Retinal pigment epithelial cell (primary cell): ENCODE data around the gene ELMO1.

Experiments
- DNase-seq: peaks from one replicate; pipeline ENCODE4 v3.0.0-alpha.2; 2010; ENCODE audit warnings: low read depth
- H3K4me3 ChIP-seq: 2 replicates; pipeline ENCODE4 v1.5.1; 2011; ENCODE audit warnings: mild to moderate bottlenecking, low read length, control low read depth, moderate library complexity
- TF ChIP-seq, protein P1 (sequence below): conservative IDR thresholded peaks from 2 replicates; pipeline ENCODE4 v1.5.1; 2011; ENCODE audit warnings: low read depth, low read length, control low read depth, inconsistent platforms

The ELMO1 gene

DNA sequence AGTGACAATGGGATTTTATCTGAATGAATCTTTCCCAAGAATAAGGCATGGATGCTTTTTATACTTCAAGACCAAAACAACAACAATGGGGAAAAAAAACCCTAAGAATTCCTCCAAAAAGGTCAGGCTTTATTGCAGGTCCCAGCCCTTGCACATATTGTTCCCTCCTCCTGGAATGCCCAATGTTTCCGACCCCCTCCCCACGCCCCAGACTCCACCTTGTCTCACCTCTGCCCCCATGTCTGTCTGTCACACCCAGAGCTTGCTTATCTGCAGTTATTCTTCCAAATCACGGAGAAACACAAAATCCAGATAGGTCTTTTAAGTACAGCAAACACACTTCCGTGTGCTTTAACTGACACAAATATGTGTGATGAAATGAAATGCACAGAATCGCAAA, 43.5 kb downstream of the ELMO1 start:
- DNase-seq = no peak
- TF ChIP-seq, protein P1, sequence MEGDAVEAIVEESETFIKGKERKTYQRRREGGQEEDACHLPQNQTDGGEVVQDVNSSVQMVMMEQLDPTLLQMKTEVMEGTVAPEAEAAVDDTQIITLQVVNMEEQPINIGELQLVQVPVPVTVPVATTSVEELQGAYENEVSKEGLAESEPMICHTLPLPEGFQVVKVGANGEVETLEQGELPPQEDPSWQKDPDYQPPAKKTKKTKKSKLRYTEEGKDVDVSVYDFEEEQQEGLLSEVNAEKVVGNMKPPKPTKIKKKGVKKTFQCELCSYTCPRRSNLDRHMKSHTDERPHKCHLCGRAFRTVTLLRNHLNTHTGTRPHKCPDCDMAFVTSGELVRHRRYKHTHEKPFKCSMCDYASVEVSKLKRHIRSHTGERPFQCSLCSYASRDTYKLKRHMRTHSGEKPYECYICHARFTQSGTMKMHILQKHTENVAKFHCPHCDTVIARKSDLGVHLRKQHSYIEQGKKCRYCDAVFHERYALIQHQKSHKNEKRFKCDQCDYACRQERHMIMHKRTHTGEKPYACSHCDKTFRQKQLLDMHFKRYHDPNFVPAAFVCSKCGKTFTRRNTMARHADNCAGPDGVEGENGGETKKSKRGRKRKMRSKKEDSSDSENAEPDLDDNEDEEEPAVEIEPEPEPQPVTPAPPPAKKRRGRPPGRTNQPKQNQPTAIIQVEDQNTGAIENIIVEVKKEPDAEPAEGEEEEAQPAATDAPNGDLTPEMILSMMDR = no peak

DNA sequence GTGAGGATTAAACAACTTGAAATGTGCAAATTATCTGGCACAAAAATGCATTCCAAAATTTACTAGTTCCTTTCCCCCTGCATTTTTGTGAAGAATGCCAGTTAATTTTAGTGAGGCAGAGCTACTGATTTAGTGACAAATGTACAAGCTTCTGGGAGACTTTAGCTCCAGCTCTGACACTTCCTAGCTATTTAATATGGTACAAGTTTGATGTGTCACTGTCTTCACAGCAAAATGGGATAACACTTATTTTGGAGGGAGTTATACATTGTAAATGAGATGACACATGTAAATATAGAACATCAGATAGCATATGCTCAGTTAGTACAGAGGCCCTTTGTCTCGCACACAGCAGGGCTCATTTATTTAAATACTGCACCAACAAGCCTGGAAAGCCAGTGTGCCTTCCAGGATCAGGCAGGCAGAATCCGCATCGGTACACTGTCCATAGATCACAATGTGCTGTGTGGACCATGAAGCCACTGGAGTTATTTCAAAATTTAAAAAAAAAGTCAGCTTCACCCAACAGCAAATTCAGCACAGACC, 48.7 kb downstream of the ELMO1 start:
- DNase-seq = no peak
- TF ChIP-seq, protein P1 = no peak
- no peak overlapping the region for H3K4me3 ChIP-seq

More for the DNA sequence above, 43.5 kb downstream of the ELMO1 start:
- H3K4me3 ChIP-seq = no peak overlapping the region

- DNase-seq = no peak
- TF ChIP-seq, protein P1 = no peak
- no peak overlapping the region for H3K4me3 ChIP-seq
Observed at GRCh38 chr7:37398403-37398802, 50.3 kb downstream of the ELMO1 start.

DNA sequence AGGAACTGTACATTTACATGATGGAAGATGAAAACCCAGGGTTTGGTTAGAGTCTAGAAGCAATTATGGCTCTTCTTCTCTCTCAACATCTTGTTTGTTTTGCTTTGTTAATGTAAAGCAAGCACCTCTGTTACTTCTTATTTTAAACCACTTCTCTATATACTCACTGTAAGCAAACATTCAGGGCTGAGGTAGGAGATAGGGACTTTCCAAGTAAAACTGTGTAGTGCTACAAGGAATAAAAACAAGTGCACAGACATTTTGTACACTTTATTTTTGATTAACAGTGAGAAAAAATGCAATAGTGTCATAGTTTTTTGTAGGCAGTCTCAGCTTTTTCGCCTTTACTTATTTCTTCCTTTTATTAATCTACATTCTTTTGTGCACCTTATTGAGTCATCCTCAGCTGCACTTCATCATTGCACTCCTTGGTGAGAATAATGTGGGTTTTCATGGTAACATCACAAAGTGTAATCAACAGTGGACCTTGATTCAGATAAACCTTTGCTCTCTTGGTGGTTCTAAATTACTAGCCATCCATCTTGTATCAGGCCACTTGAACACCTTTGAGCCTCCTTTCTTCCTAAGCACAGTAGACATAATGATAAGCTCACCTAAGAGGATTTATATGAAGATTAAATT, 52.9 kb downstream of the ELMO1 start:
- TF ChIP-seq, protein P1 = no peak
- H3K4me3 ChIP-seq = no peak overlapping the region
- no peak for DNase-seq

DNA sequence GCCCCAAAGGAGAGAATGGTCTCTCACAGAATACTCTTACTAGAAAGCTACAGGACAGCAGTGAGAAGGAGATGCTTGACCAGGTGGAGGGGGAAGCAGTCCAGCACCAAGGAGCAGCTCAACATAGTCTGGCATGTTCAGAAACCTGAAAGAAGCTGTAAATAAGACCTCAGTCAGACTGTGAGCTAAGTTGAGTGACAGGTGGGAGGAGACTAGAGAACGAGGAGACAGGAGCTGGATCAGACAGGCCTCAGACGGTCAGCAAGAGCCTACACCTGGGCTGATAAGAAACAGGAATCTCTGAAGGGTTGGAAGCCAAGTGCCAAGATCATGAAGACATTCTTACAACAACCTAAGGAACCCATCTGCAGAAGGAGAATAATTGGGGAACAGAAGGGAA, 54.5 kb downstream of the ELMO1 start:
- no peak overlapping the region for H3K4me3 ChIP-seq
- DNase-seq = no peak
- TF ChIP-seq, protein P1 = no peak

- DNase-seq = no peak
- H3K4me3 ChIP-seq = no peak overlapping the region
- TF ChIP-seq, protein P1 = no peak
Observed at GRCh38 chr7:37393476-37393875, 55.2 kb downstream of the ELMO1 start.

DNA sequence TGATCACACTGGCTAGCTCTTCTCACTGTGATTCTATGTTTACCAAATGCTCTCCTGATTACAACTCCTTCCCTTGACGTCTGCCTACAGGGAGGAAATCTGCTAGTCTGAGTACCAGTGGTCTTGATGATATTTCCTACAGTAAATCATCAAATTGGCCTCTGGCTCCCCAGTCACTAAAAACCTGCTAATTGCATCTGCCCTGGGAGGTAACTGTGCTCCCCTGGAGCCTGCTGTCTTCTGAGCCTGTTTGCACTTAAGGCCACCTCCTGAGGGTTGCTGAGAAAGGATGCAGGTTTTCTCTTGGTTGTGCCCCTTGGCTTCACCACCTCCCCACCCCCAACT, 56.0 kb downstream of the ELMO1 start:
- no peak for DNase-seq
- TF ChIP-seq, protein P1 = no peak
- no peak overlapping the region for H3K4me3 ChIP-seq
